HFFc6 (cell line): ENCODE data around the gene MT1M. TPM values are rescaled to one million over a fixed set of nuclear protein-coding genes. Genes with fewer than 3 reads are reported as not detected.

Experiments
- DNase-seq: peaks from one replicate; pipeline ENCODE4 v3.0.0-alpha.2; 2018
- H3K27ac Mint-ChIP-seq: 2 replicates; pipeline ENCODE4 v1.8.0; 2020; ENCODE audit warnings: mild to moderate bottlenecking, mixed read lengths
- H3K27me3 Mint-ChIP-seq: 2 replicates; pipeline ENCODE4 v1.8.0; 2021; ENCODE audit warnings: mild to moderate bottlenecking, moderate library complexity, mixed read lengths; ENCODE audit not compliant: insufficient read depth
- H3K36me3 Mint-ChIP-seq: 2 replicates; pipeline ENCODE4 v1.8.0; 2021; ENCODE audit warnings: low read depth, mixed read lengths
- H3K4me1 Mint-ChIP-seq: 2 replicates; pipeline ENCODE4 v1.8.0; 2020; ENCODE audit warnings: low read depth, mixed read lengths
- H3K4me3 Mint-ChIP-seq: 2 replicates; pipeline ENCODE4 v1.8.0; 2020; ENCODE audit warnings: mild to moderate bottlenecking, moderate library complexity, mixed read lengths
- H3K9me3 Mint-ChIP-seq: 2 replicates; pipeline ENCODE4 v1.8.0; 2020; ENCODE audit warnings: mild to moderate bottlenecking, mixed read lengths
- total RNA-seq, 6 experiments: library from RNA; stranded (reverse); fragmentation: NEBNext Ultra II Directional; extraction: Animal tissue kit (Norgen Biotek cat#: 25700); gene quantifications; 2 replicates in 1 of 6; 3 replicates in 5 of 6; pipeline ENCODE4 v1.2.3, GENCODE V29; 2021
- TF ChIP-seq, protein P1 (sequence below): fragments of 200-600 bp; sonication (generic); IDR thresholded peaks from 2 replicates; pipeline ENCODE4 v1.5.0; 2021; ENCODE audit warnings: antibody characterized with exemption, mild to moderate bottlenecking

MT1M gene
- total RNA-seq, 6 experiments from 2014 or later = 0.21 to 0.41 (median 0.28) TPM; not detected in 1

DNA sequence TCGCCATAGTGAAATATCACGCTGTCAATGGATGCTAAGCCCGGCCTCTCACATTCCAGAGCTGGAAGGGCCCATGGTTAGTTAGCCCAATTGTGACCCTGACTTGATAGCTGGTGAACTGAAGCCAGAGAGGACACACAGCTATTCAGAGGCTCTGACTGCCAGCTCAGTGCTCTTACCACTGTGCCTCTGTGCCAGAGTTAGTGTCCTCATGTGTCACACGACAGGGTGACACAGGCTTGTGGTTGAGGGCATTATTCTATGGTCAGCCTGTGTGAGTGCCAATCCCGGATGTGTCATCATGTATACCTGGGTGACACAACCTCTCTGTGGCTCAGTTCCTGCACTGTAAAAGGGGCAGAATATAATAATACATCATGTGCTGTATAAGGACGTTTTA, 47.4 kb downstream of the MT1M start:
- Mint-ChIP-seq H3K4me3 (no peak overlapping the region), H3K36me3 (no peaks in the 10 kb centered on the region), H3K27ac (no peak overlapping the region), H3K27me3 (peaks cover 23% of the 10 kb centered on the region), H3K4me1 (peaks cover 27% of the 10 kb centered on the region), H3K9me3 (no peaks in the 10 kb centered on the region)
- TF ChIP-seq, protein P1, sequence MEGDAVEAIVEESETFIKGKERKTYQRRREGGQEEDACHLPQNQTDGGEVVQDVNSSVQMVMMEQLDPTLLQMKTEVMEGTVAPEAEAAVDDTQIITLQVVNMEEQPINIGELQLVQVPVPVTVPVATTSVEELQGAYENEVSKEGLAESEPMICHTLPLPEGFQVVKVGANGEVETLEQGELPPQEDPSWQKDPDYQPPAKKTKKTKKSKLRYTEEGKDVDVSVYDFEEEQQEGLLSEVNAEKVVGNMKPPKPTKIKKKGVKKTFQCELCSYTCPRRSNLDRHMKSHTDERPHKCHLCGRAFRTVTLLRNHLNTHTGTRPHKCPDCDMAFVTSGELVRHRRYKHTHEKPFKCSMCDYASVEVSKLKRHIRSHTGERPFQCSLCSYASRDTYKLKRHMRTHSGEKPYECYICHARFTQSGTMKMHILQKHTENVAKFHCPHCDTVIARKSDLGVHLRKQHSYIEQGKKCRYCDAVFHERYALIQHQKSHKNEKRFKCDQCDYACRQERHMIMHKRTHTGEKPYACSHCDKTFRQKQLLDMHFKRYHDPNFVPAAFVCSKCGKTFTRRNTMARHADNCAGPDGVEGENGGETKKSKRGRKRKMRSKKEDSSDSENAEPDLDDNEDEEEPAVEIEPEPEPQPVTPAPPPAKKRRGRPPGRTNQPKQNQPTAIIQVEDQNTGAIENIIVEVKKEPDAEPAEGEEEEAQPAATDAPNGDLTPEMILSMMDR = no peak
- DNase-seq = no peak

DNA sequence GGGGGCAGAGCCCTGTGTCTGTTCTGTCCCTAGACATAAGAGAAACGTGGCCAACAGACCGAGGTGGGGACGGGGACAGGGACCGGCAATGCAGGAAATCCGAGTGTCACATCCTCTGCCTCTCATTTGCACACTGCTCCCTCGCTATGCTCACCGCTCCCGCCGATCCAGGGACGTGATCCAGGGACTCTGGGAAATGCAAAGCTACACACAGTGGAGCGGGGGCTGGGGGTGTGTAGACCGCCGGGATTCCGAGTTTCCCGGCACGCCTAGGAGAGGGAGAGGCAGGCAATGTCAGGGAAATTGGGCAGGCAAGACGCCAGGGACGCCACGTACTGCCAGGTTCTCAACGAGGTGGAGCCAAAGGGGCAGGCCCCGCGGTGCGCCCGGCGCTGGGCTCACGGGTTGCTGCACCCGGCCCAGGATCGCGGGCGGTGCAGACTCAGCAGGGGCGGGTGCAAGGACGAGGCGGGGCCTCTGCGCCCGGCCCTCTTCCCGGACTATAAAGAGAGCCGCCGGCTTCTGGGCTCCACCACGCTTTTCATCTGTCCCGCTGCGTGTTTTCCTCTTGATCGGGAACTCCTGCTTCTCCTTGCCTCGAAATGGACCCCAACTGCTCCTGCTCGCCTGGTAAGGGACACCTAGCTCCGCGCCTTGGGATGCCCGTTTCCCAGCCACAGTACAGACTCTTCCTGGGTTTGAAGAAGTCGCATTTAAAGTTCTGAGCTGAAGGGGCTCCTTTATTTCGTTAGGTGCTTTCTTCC, 49.7 kb downstream of the MT1M start, which contains the start of gene MT1X:
Gene MT1X (plus strand): TSS at position 532 of the 764 bp plus-strand sequence. CDS start 71 bp downstream, at position 603.
- peak; percentile 77 for DNase-seq
- Mint-ChIP-seq H3K27ac (peak within 1 kb of the TSS; percentile 87), H3K27me3 (peaks cover 6% of the 10 kb centered on the region), H3K36me3 (peaks cover 7% of the 10 kb centered on the region), H3K9me3 (peaks cover 12% of the 10 kb centered on the region), H3K4me3 (peak within 1 kb of the TSS; percentile 93), H3K4me1 (peaks cover 27% of the 10 kb centered on the region)
- TF ChIP-seq, protein P1 = no peak

DNA sequence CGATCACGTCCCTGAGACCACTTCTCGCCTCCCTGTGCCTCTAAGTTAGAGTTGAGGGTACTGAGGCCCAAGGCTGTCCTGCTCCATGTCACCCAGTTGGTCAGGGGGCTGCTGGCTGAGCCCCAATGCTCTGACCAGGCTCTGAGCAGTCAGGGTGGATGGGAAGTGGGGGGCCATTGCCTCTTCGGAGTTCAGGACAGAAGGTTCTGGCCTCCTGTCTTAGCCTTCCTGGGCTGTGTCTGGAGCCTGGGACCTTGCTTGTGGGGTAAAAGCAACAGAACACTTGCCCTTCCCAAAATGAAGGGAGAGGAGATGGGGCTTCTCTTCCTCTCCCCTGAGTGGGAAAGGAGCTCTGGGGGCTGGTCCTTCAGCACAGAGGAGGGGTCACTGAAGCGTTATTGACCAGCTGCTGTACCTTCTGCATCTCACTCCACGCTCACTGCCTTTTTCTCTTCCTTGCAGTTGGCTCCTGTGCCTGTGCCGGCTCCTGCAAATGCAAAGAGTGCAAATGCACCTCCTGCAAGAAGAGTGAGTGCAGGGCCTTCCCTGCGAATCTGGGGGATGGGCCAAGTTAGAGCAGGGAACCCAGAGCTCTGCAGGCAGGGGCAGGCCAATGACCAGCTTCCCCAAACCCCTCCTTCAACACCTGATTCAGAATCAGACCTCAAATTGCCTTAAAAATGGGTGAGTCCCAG, 50.4 kb downstream of the MT1M start:
- Mint-ChIP-seq H3K9me3 (peaks cover 12% of the 10 kb centered on the region), H3K36me3 (peaks cover 7% of the 10 kb centered on the region), H3K4me1 (peaks cover 27% of the 10 kb centered on the region), H3K27me3 (no peaks in the 10 kb centered on the region; the same call in none of the 2 replicates), H3K27ac (peak overlapping the region; percentile 69), H3K4me3 (peak overlapping the region; percentile 93)
- TF ChIP-seq, protein P1 = no peak
- no peak for DNase-seq

Other genes with a start within 250 kb of the MT1M start
- 100 to 1,000 TPM; 104 to 117 (median 112) TPM for gene AMFR, start 207.1 kb upstream of the MT1M start, total RNA-seq
- 100 to 1,000 TPM; 114 to 150 (median 138) TPM for gene NUDT21, start 181.3 kb upstream of the MT1M start, total RNA-seq
- gene OGFOD1, start 181.1 kb upstream of the MT1M start, total RNA-seq = 10 to 100 TPM; 62.8 to 77.0 (median 74.3) TPM
- 10 to 100 TPM; 26.2 to 33.3 (median 29.5) TPM for gene BBS2, start 112.6 kb upstream of the MT1M start, total RNA-seq
- gene MT4, start 67.6 kb upstream of the MT1M start, total RNA-seq = not detected
- not detected for gene MT3, start 43.1 kb upstream of the MT1M start, total RNA-seq
- 1,000 to 10,000 TPM in 3 of 6 experiments, 100 to 1,000 TPM in 3; 623 to 1,524 (median 1,044) TPM for gene MT2A, start 24.1 kb upstream of the MT1M start, total RNA-seq
- gene MT1E, start 6.9 kb upstream of the MT1M start, total RNA-seq = 100 to 1,000 TPM; 192 to 469 (median 458) TPM
- gene MT1A, start 6.0 kb downstream of the MT1M start, total RNA-seq = 1 to 10 TPM in 1 of 6 experiments, under 1 TPM in 1, not detected in 4; 0.50 to 1.5 TPM
- not detected for gene MT1B, start 19.2 kb downstream of the MT1M start, total RNA-seq
- gene MT1F, start 25.3 kb downstream of the MT1M start, total RNA-seq = not detected
- gene MT1G, start 35.4 kb downstream of the MT1M start, total RNA-seq = under 1 TPM in 1 of 6 experiments, not detected in 5; 0.73 TPM
- gene MT1H, start 37.2 kb downstream of the MT1M start, total RNA-seq = not detected
- 10 to 100 TPM; 28.0 to 38.7 (median 33.3) TPM for gene MT1X, start 49.8 kb downstream of the MT1M start, total RNA-seq
- gene NUP93, start 97.5 kb downstream of the MT1M start, total RNA-seq = 10 to 100 TPM; 58.6 to 84.0 (median 78.8) TPM
- gene SLC12A3, start 232.5 kb downstream of the MT1M start, total RNA-seq = not detected